ENCODE data around the gene RAD9A. TPM values are rescaled to one million over a fixed set of nuclear protein-coding genes. Genes with fewer than 3 reads are reported as not detected.

The RAD9A gene
- total RNA-seq, 1 experiment from 2014 or later: 55.1 TPM

DNA sequence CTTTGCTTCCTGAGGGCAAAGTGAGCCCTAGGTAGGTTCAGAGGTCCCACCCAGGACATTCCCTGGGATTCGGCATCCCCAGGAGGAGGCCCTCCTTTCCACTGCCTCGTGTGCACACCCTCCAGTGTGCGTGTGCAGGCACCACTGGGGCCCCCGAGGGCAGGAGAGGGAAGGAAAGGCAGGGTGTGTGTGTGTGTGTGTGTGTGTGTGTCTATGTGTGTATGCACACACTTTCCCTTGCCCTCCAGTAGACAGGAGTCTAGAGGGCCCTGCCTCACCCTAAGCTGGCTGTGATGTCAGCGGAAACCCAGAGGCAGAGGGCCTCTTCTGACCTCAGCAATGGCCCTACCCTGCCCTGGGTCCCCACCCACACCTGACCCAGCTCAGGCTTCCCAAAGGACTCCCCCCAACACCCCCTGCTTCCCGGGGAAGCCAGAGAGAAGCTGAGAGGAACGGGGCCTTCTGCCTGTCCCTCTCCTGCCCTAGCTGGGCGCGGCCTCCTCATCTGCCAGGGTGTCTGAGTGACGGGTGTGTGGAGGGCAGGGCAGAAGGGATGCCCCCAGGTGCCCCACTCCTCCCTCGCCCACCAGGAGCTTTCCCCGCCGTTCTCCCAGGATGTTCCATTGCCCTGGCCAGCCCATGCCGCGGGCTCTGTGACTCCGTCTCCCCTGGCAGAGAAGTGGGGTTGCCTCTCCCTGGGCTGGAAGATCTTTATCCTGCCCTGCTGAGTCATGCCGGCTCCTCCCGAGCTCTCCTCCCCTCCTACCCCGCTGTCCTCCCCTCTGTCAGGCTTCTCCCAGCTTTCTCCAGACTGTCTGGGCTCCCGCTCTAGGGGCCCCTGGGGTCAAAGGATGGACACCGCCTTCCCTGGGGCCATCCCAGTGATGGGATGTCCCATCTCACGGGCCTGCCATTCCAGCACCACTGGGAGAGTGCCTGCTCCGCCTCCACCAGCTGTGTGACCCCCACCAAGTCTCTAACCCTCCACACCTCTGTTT, 12.4 kb upstream of the RAD9A start:
- no peaks in the 10 kb centered on the region for H3K27me3 ChIP-seq (replicated peaks; ENCODE audit: control insufficient read depth, insufficient read depth, low read length)
- Mint-ChIP-seq H3K9me3 (ENCODE audit: unreplicated experiment) (no peaks in the 10 kb centered on the region), H3K4me1 (ENCODE audit: low read depth, unreplicated experiment) (peaks cover 6% of the 10 kb centered on the region), H3K36me3 (ENCODE audit: insufficient read depth, unreplicated experiment) (no peaks in the 10 kb centered on the region), H3K27ac (ENCODE audit: unreplicated experiment) (peak overlapping the region; percentile 30), H3K4me3 (ENCODE audit: unreplicated experiment) (no peak overlapping the region), H3K27me3 (ENCODE audit: insufficient read depth, unreplicated experiment) (no peaks in the 10 kb centered on the region)
- H3K36me3 ChIP-seq (ENCODE audit: control insufficient read depth, insufficient read depth, low read length): no peaks in the 10 kb centered on the region
- ChIA-PET POLR2A (interaction anchor here (0.5 to 1.0 kb wide), 2 partner anchors 13 to 39 kb away, joined by 4 to 5 read pairs; partner anchors contain the start of gene RAD9A), CTCF (interaction anchor here (0.7 to 21.4 kb wide), 4 partner anchors 10 to 34 kb away, joined by 4 to 775 read pairs (median 8); partner anchors contain the start of genes POLD4 and RAD9A)
- H3K9me3 ChIP-seq: no peaks in the 10 kb centered on the region
- TF ChIP-seq, protein P1, sequence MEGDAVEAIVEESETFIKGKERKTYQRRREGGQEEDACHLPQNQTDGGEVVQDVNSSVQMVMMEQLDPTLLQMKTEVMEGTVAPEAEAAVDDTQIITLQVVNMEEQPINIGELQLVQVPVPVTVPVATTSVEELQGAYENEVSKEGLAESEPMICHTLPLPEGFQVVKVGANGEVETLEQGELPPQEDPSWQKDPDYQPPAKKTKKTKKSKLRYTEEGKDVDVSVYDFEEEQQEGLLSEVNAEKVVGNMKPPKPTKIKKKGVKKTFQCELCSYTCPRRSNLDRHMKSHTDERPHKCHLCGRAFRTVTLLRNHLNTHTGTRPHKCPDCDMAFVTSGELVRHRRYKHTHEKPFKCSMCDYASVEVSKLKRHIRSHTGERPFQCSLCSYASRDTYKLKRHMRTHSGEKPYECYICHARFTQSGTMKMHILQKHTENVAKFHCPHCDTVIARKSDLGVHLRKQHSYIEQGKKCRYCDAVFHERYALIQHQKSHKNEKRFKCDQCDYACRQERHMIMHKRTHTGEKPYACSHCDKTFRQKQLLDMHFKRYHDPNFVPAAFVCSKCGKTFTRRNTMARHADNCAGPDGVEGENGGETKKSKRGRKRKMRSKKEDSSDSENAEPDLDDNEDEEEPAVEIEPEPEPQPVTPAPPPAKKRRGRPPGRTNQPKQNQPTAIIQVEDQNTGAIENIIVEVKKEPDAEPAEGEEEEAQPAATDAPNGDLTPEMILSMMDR (IDR thresholded peaks at IDR 0.05; ENCODE audit: insufficient read depth in 1 of 2, low read depth in 1 of 2, low read length in 1 of 2, severe bottlenecking in 1 of 2, unreplicated experiment in 1 of 2): no peak
- no TSS peak for BruUV-seq (replicated peaks)
- intact Hi-C loops (cut with micrococcal nuclease; ENCODE audit: unreplicated experiment): no loop called here
- H3K4me1 ChIP-seq: peaks cover 26% of the 10 kb centered on the region
- no peak for DNase-seq
- H3K4me3 ChIP-seq (ENCODE audit: low read depth, low read length): no peak overlapping the region

DNA sequence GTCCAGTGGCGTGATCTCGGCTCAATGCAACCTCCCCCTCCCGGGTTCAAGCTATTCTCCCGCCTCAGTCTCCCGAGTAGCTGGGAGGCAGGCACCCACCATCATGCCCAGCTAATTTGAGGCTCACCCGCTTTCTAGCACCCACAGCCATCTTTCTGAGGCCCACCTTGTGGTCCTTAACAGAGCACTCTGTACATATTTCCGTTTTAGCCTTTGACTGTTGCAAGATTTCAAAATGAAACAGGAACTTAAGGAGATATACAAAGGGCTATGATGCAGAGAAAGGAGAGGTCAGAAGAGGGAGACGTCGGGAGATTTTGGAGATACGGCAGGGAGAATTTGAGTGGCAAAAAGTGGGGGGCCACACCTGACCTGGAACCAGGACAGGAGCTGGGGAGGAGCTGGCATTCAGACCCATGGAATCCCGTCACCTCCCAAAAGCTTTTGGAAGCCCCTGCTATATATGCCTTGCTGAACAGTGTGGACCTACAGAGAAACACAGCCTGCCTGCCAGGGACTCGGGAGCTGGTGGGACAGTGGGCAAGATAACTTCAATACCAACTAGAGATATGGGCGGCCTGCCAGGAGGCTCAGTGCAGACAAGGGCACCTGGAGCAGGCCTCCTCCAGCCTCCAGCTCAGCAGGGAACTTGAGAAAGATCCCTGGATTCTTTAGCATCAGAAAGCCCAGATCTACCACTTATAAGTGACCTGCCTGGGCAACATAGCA, 10.4 kb upstream of the RAD9A start:
- Histone ChIP-seq H3K4me1 (peaks cover 14% of the 10 kb centered on the region), H3K4me3 (ENCODE audit: low read depth, low read length) (no peak overlapping the region), H3K36me3 (ENCODE audit: control insufficient read depth, insufficient read depth, low read length) (no peaks in the 10 kb centered on the region), H3K9me3 (no peaks in the 10 kb centered on the region), H3K27me3 (replicated peaks; ENCODE audit: control insufficient read depth, insufficient read depth, low read length) (0 out of 2 replicates have a peak, but pooled peaks cover 3% of the 10 kb centered on the region)
- H3K27ac Mint-ChIP-seq (ENCODE audit: unreplicated experiment): no peak overlapping the region
- peaks cover 7% of the 10 kb centered on the region for H3K27me3 Mint-ChIP-seq (ENCODE audit: insufficient read depth, unreplicated experiment)
- BruUV-seq (replicated peaks): no TSS peak
- H3K4me3 Mint-ChIP-seq (ENCODE audit: unreplicated experiment): no peak overlapping the region
- no peaks in the 10 kb centered on the region for H3K36me3 Mint-ChIP-seq (ENCODE audit: insufficient read depth, unreplicated experiment)
- no peak for DNase-seq
- ChIA-PET POLR2A (interaction anchor here (0.6 to 1.5 kb wide), 4 partner anchors 10 to 128 kb away, joined by 3 to 8 read pairs (median 4); partner anchors contain the start of gene RAD9A), CTCF (interaction anchor here (0.5 to 21.4 kb wide), 20 partner anchors 8 to 330 kb away, joined by 3 to 775 read pairs (median 4); partner anchors contain the start of genes CLCF1, KDM2A, POLD4 and PPP1CA)
- intact Hi-C loops (cut with micrococcal nuclease; ENCODE audit: unreplicated experiment): no loop called here
- H3K4me1 Mint-ChIP-seq (ENCODE audit: low read depth, unreplicated experiment): peaks cover 6% of the 10 kb centered on the region
- H3K9me3 Mint-ChIP-seq (ENCODE audit: unreplicated experiment): no peaks in the 10 kb centered on the region
- TF ChIP-seq, protein P1 (IDR thresholded peaks at IDR 0.05; ENCODE audit: insufficient read depth in 1 of 2, low read depth in 1 of 2, low read length in 1 of 2, severe bottlenecking in 1 of 2, unreplicated experiment in 1 of 2): no peak

Measured in Caco-2 (cell line).